HG03039 (cell line): ENCODE data around the gene PDE11A.
"Not testable (repeated sequence)": the region's sequence is repeated elsewhere in the genome, so short reads cannot be mapped to it uniquely, and the experiment has no call there.

Source experiments
- ATAC-seq: cut with Tn5 transposase; IDR thresholded peaks from one replicate; pipeline ENCODE4 v1.9.1; 2021; ENCODE audit warnings: mild to moderate bottlenecking, moderate library complexity; ENCODE audit not compliant: unreplicated experiment

The PDE11A gene

DNA sequence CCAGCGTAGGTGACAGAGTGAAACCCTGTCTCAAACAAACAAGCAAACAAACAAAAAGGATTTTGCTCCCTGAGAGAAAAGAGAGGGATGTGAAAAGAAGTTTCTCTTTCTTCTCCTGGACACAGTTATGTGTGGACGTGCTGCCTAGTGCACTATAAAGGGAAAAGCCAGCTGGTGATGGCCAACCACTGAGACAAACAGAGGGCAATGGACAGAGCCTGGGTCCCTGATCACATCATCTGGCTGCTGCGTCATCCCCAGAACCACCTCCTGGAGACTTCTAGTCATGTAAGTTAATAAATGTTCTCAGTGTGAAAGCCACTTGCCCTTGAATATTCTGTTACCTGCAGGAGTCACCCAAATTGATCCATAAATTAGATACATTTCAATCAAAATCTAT lies 184.9 kb downstream of the PDE11A start:
- no peak for ATAC-seq

DNA sequence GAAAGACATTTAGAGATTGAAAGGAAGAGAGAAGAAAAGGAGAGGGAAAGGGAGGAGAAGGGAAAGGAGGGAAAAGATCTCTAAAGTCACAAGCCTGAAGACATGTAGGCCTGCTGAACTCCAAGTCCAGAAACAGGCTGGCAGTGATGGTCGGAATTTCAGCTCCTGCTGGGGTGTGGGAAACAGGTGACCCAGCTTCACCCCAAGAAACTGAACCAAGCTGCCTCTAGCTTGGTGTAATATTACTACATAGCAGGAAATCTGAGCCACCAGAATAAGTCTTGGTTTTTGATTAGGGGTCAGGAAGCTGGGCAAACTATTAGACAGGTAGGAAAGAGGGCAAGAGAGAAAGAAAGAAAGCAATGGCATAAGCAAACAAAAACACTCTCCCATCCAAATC lies 185.8 kb downstream of the PDE11A start:
- ATAC-seq: no peak

DNA sequence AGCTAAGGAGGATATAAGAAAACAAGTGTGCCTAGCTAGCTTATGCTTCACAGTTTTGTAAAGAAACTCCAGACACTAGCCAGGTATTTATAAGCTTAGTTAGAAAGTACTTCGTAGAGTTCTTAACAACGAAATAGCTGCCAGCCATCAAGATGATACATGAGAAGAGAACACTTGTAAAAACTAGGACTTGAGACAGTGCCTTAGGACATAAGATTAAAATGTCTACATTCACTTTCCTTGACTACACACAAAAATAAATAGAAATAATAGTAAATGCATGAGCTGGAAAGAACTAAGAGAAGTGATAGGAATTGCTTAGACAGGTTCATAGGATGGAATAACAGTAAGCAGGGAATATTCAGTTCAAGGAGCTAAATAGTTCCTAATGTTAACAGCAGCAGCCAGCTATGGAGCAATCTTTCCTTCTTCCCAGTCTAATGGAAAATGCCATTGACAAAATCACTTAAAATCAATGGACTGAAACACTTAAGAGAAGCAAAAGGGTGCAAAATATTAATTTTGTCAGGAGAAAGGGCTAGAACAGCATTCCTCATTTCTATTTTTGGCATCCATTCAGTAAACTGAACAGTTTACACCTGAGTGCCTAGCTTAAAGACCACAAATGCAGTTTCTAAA lies 186.6 kb downstream of the PDE11A start:
- ATAC-seq: no peak

DNA sequence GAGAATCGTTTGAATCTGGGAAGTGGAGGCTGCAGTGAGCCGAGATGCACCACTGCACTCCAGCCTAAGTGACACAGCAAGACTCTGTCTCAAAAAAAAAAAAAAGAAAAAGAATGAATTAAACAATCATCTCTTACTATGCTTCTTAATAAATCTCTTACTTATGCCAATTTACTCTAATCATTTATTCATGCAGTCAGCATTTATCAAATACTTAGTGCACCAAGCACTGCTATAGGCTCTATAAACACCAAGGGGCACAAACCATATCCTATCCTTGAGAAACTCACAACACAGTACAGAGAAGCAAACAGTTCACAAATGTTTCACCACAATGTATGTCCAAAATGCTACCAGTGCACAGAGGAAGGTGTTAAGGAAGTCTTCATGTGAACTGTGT lies 189.4 kb downstream of the PDE11A start:
- ATAC-seq: no peak

DNA sequence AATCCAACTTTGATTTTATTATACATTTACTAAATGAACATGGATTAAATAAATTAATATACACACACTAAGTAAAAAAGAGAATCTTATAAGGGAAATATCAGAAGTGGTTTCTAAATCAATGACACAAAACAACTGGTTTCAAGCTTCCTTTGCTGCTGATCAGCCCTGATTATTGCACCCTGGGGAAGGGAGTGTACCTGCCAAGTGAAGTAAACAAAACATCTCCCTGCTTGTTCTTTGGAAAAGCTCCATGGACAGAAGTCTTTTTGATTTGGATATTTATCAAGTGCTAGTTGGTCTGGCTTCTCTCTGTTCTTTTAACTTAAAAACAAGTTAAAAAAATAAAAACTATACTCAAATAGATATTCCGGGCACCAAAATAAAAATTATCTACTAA lies 190.1 kb downstream of the PDE11A start:
- ATAC-seq: no peak

DNA sequence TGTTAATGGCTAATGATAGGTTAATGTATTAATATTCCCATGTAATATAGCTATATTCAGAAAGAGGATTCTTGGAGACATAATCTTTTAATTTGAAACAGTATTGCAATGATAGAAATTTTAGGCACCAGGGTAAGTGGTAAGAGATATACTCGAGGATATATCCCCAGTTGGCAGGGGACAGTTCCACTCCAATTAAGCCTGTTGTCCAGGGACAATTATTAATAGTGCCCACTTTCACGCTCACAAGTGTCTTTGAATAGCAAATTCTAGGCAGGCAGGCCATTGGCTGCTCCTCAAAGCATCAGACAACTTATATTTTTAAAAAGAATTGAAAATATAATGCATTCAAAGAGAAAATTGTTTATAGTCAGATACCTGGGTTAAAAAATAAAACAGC lies 190.7 kb downstream of the PDE11A start:
- no peak for ATAC-seq

DNA sequence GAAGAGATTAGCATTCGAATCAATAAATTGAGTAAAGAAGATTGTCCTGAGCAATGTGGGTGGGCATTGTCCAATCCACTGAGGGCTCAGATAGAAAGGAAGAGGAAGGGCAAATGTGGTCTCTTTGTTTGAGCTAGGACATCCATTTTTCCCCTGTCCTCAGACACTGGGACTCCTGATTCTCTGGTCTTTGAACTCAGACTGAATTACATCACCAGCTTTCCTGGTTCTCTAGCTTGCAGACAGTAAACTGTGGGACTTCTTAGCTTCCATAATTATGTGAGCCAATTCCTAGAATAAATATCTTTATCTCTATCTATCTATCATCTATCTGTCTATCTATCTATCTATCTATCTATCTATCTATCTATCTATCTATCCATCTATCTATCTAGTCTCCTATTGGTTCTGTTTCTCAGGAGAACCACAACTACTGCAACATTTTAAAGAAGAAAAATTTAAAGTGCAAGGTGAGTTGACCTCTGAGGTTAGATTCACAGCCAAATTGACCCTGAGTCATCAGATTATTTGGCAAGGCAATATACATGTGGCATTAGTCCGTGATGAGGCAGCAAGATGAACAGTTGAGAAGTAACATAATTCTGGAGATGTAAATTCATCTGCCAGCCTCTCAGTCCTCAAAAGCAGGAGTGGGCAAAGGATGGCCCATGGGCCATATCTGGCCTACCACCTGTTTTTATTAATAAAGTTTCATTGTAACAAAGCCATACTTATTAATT lies 191.4 kb downstream of the PDE11A start:
- no peak for ATAC-seq

DNA sequence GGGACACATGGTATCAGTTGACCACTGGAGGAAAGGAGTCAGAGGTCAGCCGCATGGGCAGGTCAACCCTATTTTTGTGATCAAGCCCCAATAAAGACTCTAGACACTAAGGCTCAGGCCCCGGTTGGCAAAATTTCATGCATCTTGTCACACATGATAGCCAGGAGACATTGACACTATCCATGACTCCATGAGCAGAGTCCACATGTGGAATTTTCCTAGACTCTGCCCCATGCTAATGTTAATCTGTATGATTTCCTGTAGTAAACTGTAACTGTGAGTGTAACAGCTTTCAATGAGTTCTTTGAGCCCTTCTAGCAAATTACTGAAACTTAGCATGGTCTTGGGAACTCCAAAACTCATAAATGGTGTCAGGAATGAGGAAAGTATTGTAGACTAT lies 192.3 kb downstream of the PDE11A start:
- no peak for ATAC-seq

DNA sequence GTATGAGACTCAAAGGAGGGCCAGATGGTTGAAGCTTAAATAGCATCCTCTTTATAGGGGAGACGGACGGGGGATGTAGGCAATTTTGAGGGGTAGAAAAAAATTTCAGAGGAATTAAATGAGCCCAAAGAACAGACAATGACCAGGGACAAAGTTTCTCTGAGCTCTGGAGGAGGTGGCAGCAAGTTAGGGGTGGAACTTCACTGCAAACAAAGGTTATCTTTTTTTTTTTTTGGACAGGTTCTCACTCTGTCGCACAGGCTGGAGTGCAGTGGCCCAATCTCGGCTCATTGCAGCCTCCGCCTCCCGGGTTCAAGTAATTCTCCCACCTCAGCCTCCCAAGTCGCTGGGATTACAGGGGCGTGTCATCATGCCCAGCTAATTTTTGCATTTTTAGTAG lies 195.6 kb downstream of the PDE11A start:
- no peak for ATAC-seq

DNA sequence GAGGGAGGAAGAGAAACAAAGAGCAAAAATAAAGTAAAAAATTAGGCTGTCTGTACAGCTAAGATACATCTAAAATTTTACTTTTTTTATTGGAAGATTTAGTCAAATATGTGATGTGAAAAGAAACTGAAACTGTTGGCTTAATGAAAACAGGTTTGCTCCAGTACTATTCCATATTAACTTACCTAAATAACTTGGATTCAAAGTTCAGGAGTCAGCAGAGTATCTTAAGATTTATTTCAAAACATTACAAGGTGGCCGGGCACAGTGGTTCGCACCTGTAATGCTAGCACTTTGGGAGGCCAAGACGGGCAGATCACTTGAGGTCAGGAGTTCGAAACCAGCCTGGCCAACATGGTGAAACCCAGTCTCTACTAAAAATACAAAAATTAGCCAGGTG lies 197.9 kb downstream of the PDE11A start:
- ATAC-seq: no peak

DNA sequence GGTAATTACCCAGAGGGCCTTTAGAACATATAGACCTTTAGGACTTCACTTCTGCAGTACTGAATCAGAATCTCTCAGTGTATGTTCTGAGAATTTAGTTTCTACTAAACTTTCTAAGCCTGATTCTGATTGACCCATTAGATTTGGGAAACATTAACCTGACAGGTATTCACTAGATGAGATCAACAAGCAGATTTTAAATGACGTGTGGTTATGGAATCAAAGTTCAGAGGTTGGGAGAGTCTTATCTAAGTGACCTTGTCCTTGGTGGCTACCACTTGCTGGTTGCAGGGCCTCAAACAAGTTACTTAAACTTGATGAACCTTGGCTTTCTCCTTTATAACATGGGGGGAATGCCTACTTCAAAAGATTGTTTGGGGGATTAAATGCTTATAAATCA lies 198.7 kb downstream of the PDE11A start:
- no peak for ATAC-seq

DNA sequence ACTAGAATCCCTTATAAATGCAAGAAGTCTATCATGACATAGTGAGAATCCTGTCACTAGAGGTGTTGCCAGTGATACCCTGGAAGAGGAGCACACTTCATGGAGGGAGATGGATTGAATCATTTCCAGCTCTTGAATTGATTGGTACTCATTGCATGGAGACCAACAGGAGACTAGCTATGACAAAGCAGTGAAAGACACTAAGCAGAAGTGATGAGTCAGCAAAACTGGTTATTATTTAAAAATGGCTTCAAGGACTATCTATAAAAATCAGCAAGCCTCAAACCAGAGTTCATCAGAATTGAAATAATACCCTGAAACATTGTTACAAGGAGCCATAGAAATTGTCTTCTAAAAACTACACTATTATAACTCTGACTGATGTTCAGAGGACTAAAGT lies 200.3 kb downstream of the PDE11A start:
- no peak for ATAC-seq

DNA sequence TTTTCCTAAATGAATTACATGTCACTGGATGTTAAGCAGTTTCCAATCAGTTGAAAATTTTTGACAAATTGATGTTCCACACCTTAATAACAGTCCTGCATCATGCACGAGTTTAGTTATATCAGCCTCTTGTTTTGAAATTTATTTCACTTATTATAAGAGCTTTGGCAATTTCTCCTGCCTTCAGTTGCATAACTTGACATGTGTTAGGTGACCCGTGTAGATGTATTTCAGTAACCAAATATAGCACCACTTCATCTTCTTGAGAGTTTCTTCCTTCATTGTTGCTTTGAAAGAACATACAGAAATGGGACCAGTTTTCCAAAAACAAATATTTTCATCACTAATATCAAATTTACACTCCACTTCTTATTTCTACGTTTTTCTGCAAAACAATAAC lies 202.7 kb downstream of the PDE11A start:
- no peak for ATAC-seq

DNA sequence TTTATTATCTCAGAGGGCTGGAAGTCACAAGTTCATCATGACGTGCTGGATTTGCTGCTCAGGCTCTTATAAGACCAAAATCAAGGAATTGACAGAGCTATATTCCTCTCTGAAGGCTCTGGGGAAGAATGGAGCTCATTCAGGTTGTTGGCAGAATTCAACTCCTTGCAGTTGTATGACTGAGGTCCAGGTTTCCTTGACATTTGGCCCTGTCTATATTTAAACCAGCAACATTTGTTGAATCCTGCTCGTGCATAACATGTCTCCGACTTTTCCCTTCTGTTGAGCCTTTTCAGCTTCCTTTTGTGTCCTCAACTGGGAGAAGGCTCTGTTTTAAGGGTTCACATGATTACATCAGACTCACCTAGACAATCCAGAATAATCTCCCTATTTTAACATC lies 203.4 kb downstream of the PDE11A start:
- no peak for ATAC-seq

DNA sequence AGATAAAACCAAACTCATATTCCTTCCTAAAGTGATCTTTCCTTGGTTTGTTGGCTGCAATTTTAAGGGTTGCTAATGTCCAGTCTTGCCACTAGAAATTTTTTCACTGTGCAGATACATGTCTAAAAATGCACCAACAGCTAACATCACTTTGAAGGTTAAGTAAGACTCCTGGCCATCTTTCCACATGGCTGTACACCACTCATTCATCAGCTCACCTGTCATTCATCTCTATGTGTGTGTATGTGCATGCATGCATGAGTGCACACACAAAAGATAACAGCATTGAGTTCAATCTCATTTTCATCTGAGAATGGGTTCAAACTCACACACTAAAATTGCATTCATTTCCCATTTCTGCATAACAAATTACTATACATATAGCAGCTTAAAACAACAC lies 203.8 kb downstream of the PDE11A start:
- no peak for ATAC-seq

DNA sequence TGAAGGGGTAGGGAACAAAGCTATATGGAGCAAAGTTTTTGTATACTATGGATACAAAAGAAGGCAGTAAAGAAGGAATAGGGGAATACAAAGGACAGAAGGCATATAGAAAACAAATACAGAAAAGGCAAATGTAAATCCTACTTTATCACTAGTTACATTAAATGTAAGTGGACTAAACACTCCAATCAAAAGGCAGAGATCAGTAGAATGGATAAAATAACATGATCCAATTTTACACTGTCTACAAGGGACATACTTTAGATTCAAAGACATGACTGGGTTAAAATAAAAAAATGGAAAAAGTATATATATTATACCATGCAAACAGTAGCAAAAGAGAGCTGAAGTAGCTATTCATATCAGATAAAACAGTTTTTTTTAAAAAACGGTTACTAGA lies 215.0 kb downstream of the PDE11A start:
- no peak for ATAC-seq

DNA sequence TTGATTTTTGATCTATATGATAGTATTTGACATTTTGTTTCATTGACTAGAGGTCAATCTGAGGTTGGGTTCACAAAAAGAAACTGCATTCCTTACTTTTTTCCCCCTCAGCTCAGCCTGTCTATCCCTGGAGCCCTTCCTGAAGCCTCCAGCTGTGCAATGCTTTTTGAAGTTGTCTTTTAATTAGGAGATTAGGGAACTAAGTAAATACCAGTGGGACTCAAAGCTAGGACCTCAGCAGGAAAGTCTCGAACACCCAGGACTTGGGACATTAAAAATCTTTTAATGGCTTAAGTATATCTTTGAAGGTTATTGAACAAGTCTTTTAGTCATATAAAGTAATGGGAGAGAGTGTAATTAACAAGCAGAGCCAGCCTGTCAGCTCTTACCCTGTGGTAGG lies 220.2 kb downstream of the PDE11A start:
- ATAC-seq: no peak

DNA sequence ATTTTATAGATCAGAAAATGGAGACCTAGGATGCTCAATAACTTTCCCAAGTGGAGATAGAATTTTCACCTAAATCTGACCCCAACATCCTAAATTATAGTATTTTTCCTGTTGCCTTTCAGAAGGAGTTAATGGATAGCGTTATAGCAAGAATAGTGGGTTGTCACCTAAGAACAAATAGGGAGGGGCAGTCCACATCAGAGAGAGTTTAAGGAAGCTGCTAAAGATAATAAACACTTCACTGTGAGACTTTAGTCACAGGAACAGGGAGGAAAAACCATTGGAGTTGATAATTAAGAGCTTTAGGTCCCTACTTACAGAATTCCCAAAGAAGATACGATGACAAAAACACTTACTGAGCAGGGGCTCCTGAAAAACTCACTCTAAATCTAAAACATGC lies 229.4 kb downstream of the PDE11A start:
- ATAC-seq: no peak

DNA sequence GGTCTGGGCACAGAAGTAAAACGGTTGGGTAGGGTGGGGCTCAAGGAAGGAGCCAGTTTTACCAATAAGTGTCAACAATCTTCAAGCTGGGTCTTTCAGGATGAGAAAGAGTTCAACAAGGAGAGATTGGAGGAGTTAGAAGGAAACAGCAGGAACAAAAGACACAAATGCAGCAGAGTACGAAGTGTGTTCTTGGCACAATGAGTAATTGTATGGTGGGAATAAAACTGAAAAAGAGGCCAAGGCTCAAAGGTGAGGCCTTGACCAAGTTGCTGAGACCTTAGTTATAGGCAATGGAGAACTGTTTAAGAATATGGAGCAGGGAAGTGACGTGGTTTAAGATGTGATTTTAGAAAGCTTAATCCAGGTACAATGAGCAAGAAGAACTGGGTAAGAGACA lies 230.3 kb downstream of the PDE11A start:
- no peak for ATAC-seq

DNA sequence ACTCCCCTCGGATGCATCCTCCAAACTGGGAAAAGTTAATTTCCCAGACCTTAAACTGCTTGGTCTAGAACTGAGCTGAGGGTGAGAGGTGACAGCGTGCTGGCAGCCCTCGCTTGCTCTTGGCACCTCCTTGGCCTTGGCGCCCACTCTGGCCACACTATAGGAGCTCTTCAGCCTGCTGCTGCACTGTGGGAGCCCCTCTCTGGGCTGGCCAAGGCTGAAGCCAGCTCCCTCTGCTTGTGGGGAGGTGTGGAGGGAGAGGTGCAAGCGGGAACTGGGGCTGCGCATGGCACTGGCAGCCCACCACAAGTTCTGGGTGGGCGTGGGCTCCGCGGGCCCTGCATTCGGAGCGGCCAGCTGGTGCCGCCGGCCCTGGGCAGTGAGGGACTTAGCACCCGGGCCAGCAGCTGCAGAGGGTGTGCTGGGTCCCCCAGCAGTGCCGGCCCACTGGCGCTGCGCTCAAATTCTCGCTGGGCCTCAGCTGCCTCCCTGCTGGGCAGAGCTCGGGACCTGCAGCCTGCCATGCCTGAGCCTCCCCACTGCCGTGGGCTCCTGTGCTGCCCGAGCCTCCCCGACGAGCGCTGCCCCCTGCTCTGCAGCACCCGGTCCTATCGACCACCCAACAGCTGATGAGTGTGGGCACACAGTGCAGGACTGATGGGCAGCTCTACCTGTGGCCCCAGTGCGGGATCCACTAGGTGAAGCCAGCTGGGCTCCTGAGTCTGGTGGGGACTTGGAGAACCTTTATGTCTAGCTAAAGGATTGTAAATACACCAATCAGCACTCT lies 237.0 kb downstream of the PDE11A start:
- ATAC-seq: not testable (repeated sequence)

DNA sequence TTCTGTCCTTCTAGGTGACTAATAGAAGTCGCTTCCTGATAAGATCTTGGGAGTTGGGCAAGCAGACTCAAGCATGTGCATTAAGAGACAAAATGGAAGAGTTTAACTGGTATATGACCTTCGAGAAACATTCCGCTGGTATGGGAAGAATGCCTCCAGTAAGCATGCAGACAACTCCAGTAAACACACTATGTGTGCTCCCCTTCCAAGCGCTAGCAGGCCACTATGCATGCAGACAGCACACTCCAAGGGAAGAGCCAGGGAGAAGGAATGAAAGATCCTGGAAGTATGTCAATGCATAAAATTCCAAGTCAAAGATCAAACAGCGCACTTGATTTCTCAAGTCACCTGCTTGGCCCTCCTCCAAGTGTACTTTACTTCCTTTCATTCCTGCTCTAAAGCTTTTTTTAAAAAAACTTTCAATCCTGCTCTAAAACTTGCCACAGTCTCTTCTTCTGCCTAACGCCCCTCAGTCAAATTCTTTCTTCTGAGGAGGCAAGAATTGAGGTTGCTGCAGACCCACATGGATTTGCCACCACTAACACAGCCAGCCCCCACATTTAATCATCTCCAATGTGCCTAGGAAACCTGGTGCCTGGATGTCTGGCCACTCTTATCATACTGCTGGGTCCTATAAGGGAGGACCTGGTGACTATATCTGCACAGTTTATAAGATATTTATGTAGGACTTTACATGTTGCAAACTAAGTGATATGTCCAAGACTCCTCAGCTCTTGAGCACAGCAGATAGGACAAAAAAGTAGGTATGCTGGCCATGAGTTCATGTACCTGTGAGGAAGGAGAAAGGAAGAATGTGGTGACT lies 239.8 kb downstream of the PDE11A start:
- no peak for ATAC-seq
